GM18951 (cell line): ENCODE measurements around the gene ACYP1.
A peak's percentile ranks its signal among the peaks of the same experiment; 100 is the strongest.
"Not testable (repeated sequence)": the region's sequence is repeated elsewhere in the genome, so short reads cannot be mapped to it uniquely, and the experiment has no call there.

Experiments used
- POLR2A ChIP-seq: IDR thresholded peaks from 4 replicates; pipeline ENCODE4 v1.6.1; 2011; ENCODE audit warnings: mild to moderate bottlenecking; ENCODE audit not compliant: insufficient read length, insufficient read depth; ENCODE audit errors: extremely low read depth
- in situ Hi-C: fragments of 300-500 bp; cut with MboI; formaldehyde crosslinking; loops from one replicate; pipeline ENCODE4 v1.12.0; 2022; ENCODE audit warnings: low sequenced_read_pairs, mixed read lengths, inconsistent platforms; ENCODE audit not compliant: unreplicated experiment

The ACYP1 gene

DNA sequence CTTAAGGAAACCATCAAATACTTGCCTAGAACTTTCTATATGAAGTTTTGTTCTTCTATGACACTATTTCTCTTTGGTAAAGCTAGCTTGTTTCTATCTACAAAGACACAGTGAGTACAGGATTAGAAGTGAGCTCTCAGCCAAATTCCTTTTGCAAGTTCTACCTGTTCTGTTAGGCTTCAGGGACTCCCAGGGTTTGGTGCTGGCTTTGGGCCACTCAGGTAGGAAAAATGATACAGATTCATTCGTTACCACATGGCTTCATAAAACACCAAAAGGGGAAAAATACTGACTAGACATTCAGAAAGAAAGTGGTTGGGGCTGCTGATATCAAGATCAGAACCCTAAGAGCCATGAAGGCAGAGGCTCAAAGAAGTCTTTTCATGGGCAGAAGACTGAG lies 19.4 kb upstream of the ACYP1 start:
- no peak for TF ChIP-seq POLR2A
- in situ Hi-C loops = loop anchor here (10.0 kb wide), 1 partner anchor 148 kb away; no protein-coding TSS in a partner anchor

DNA sequence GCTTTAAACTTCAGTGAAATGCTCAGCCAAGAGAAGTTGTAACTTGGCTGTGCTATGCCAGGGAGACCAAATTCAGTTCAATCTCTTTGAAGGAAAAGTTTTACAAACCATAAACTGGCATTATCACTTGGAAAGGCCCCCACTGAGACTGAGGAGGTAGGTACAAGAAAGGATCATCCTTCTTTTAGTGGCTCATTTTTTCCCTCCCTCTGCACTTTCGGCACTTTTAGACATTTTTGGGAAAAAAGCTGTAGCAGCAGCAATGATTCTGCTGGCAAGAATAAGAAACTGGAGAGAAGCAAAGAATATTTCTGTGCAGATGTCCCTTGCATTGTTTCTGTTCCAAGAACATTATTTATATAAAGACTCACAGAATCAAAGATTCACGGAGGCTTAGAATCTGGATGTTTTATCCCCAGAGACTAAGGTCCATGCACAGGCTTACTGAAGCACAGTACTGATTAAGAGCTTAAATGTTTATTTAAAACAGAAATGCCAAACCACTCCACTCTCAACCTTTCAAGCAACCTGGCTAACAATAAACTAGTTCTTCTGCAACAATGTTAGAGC lies 17.9 kb upstream of the ACYP1 start:
- in situ Hi-C loops = loop anchor here (10.0 kb wide), 1 partner anchor 147 kb away; no protein-coding TSS in a partner anchor
- TF ChIP-seq POLR2A = no peak

DNA sequence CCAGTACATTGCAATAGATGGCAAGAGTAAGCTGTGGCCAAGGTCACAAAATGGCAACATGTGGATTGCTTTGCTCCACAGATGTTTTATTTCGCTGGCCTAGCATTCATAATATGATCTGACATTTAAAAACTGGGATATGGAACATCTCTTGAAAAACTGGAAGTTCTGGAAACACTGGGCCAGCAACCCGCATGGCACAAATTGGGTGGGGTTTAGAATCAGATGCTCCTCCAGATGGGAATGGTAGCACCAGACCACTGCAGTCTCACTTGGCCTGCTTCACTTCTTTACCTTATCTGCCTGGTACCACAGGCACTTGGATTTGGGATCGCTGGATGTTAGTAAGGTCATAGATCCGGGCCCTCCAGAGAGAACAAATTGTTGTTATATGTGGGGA lies 15.7 kb upstream of the ACYP1 start:
- no peak for TF ChIP-seq POLR2A
- in situ Hi-C loops = no loop called here

DNA sequence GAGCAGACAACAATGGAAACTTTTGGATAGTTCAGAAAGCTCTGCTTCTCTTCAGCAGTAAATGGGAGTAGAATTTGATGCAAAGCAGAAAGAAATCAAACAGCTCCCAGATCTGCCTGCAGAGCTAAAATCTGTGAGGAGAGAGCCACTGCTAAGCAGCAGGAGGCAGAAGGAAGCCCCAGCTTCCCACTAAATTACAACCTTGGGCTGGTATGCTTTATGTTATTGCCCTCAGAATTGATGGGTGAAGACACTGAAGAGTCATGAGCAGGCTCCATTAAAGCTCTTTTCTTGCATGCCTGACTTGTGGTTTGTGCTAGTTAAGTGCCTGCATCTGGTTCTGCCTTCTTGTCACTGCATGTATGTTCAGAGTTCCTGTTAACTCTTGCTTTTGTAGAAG lies 14.0 kb upstream of the ACYP1 start:
- in situ Hi-C loops = no loop called here
- no peak for TF ChIP-seq POLR2A

DNA sequence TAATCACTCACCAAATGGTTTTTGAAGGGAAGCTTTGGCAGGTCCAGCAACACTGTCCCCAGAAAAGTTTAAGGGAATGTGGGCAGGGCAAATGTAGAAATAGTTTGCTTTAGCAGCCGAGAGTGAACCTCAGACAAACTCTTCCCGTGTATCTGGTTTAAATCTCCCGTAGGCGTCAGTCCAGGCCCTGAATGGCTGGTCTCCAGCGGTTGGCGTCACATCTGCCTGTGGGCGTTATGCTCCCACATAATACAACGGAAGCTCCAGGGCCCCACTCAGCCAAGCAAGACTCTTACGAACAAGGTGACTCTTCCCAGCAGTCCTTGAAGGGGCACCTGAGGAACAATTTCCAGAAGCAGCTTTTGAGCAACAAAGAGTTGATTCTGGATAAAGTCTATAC lies 6.6 kb upstream of the ACYP1 start:
- in situ Hi-C loops = no loop called here
- TF ChIP-seq POLR2A = no peak

DNA sequence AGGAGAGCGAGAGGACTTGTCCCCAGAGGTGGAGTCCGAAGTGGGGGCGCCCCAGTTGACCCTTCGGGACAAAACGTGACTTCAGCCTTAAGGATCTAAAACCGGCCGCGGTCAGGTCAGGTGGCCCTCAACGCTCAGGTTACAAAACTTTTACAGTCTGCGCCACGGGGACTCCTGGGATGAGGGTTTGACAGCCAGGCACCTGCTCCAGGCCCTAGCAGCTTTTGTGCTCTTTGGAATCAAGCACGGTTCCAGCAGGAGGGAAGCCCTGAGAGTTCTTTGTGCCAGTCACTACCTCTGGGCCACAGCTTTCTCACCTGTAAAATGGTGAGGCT lies 6.0 kb upstream of the ACYP1 start:
- in situ Hi-C loops = no loop called here
- TF ChIP-seq POLR2A = no peak

DNA sequence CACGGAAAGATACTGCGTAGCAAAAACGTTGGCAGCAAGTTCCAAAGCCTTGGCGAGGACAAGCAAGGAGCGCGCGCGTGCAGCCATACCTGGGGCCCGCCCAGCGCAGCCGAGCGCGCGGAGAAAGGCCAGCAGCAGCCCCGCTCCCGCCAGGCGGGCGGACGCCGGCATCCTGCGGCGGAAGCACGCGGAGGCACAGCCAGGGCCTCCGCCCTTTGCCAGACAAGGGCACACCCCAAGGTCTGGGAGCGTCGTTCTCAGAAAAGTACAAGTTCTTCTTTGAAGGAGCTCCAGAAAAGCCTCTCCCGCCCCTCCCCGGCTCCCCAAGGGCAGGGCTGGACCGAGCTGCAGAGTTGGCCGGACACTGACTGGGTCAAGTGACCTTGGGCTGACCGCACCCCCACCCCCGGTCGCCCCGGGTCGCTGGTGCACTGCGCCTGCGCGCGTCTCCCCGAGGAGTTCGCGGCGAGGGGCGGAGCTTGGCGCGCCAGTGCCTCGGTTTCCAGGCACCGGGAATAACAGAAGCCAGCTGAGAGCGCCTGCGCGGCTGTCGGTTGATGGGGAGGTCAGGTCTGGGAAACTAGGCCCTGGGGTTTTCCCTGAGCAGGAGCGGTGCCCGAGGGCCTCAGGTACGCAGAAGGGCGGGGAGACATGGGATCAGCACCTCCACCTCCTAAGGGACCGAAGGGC lies 5.4 kb upstream of the ACYP1 start, which contains the start of gene ZC2HC1C:
TSS of gene ZC2HC1C (plus strand) at position 521 of the 690 bp plus-strand sequence. CDS start 933 bp downstream, outside the sequence.
- peak; percentile 85 for TF ChIP-seq POLR2A
- in situ Hi-C loops = no loop called here

DNA sequence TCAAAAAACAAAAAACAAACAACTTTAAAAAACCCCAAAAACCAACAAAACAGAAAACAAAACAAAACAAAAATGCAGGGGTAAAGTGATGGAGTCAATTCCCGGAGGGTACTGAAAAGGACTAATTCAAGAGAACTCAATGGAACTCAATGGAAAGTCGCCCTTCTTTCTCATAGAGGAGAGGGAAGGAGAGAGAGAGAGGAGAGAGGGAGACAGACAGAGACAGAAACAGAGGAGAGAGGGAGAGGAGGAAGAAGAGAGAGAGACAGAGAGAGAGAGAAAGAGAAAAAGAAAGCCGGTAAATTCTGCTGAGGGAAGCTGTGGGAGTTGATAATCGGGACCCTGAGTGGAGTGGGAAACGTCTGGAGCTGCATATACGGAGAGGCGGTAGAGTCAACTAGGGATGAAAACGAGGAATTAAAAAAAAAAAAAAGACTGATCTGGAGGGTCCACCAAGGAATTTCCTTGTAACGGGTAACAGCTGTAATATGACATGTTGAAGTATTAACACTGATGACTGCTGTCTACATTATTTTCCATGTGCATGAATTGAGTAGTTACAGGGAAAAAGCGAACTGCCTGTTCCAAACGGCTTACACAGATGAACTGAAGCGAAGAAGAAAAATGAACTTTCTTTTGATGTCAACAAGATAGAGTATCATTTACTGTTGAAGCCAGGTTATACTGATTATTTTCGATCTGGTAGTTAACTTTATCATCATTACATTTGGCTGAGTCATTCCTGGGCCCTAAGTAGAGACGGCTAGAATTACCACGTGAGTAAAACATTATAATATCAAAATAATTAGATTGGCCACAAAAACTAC lies 4.7 kb upstream of the ACYP1 start:
- TF ChIP-seq POLR2A = no peak
- in situ Hi-C loops = no loop called here

DNA sequence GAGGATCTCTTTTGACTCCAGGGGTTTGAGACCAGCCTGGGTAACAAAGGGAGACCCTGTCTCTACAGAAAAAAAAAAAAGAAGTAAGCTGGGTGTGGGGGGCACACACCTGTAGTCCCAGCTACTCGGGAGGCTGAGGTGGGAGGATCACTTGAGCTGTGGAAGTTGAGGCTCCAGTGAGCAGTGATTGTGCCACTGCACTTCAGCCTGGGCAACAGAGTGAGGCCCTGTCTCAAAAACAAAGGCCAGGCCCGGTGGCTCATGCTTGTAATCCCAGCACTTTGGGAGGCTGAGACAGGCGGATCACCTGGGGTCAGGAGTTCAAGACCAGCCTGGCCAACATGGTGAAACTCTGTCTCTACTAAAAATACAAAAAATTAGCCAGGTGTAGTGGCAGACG lies 3.9 kb upstream of the ACYP1 start:
- in situ Hi-C loops = not testable (repeated sequence)

DNA sequence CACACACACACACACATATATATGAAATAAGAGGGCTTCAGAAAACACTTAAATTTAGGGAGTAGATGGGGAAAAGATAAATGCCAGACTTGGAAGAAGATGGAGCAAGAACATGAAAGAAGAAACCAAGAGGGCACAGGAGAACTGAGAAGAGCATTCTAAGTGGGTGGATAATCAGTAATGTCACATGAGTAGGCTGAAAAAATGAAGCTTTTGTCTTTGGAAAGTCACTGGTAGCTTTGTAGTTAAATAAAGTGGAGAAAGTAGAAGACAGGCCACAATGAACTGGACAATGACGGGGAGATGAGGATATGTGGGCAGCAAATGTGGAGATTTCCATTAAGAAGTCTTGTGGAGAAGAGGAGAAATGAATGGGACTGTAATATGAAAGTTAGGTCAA lies 3.4 kb upstream of the ACYP1 start:
- in situ Hi-C loops = no loop called here
- no peak for TF ChIP-seq POLR2A

DNA sequence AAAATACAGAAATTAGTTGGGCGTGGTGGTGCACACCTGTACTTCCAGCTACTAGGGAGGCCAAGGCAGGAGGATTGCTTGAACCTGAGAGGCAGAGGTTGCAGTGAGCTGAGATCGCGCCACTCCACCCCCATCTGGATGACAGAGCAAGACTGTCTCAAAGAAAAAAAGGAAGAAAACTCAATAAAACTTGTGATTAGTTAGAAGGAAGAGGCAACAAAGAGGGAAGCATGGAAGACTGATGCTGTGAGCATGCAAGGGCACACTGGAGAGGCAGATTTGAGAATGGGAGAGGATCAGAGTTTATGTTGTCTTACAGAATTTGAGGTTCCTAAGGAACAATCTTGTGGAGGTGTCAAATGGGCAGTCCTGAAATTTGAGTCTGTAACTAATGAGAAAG lies 2.9 kb upstream of the ACYP1 start:
- in situ Hi-C loops = no loop called here
- no peak for TF ChIP-seq POLR2A

DNA sequence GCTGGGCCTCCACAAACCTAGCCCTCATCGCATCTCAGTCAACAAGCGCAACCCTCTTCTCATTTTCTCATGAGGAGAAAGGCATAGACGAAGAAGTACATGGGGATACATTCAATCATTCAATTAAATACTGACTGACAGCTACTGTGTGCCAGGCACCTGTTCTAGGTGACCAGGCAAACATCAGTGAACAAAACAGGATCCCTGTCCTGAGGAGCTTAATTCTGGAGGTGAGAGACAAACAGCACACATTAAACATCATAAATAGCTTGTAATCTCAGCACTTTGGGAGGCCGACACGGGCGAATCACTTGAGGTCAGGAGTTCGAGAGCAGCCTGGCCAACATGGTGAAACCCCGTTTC lies 362 bp upstream of the ACYP1 start:
- in situ Hi-C loops = no loop called here
- TF ChIP-seq POLR2A = no peak

DNA sequence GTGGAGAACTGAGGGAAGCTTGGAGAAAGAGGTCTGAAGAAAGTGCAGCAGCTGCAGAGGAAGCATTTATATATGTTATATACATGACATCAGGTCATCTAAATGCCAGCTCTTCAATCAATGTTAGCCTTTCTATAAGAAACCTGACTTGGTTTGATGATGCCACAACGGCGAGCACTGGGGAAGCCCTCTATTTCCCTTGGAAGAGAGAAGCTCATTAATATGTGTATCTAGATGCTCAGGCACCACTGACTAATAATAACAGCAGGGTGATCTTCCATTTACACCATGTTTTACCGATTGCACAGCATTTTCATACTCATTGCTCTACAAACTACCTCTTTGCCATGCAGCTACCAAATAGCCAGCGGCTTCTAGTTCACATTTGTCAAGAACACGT lies 811 bp downstream of the ACYP1 start:
- in situ Hi-C loops = no loop called here
- TF ChIP-seq POLR2A = no peak

DNA sequence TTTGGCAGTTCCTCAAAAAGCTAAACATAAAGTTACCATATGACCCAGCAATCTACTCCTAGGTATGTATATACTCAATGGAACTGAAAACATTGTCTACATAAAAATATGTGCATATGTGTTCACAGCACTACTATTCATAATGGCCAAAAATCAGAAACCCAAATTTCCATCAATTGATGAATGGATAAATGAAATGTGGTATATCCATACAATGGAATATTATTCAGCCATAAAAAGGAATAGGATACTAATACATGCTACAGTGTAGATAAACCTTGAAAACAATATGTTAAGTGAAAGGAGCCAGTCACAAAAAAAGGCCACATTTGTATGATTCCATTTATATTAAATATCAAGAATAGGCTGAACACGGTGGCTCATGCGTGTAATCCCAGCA lies 3.4 kb downstream of the ACYP1 start:
- in situ Hi-C loops = no loop called here
- no peak for TF ChIP-seq POLR2A
